Heart left ventricle (tissue), 16 donors: ENCODE results near the gene ARHGAP26. TPM values are rescaled to one million over a fixed set of nuclear protein-coding genes. Genes with fewer than 3 reads are reported as not detected.

Source experiments
- ATAC-seq, 4 donors: fragments of 200-7000 bp; cut with Tn5 transposase; one replicate each; pipeline ENCODE4 v1.9.1; 2020 to 2022; ENCODE audit warnings: moderate library complexity in 4 of 4, mild to moderate bottlenecking in 3 of 4, moderate number of reproducible peaks in 1 of 4
- DNase-seq, 5 donors: peaks; one replicate each; pipeline ENCODE4 v3.0.0-alpha.2; 2020
- H3K27ac ChIP-seq, 12 donors: fragments of 200-600 bp; sonication (generic) in 4 of 12; one replicate each; pipeline versions ENCODE4 v1.5.0 to v1.8.0; 2016 to 2022; ENCODE audit warnings: mild to moderate bottlenecking in 2 of 12
- H3K27me3 ChIP-seq, 9 donors: fragments of 200-600 bp; sonication (generic) in 2 of 9; one replicate each; pipeline versions ENCODE4 v1.5.1 to v1.8.0; 2016 to 2022; ENCODE audit warnings: mild to moderate bottlenecking in 3 of 9
- H3K36me3 ChIP-seq, 9 donors: fragments of 200-600 bp; sonication (generic) in 2 of 9; one replicate each; pipeline versions ENCODE4 v1.5.0 to v1.8.0; 2018 to 2022; ENCODE audit warnings: mild to moderate bottlenecking in 2 of 9
- H3K4me1 ChIP-seq, 12 donors: fragments of 200-600 bp; sonication (generic) in 4 of 12; one replicate each; pipeline versions ENCODE4 v1.5.0 to v1.8.0; 2016 to 2022; ENCODE audit warnings: mild to moderate bottlenecking in 3 of 12
- H3K4me3 ChIP-seq, 12 donors: fragments of 200-600 bp; sonication (generic) in 4 of 12; one replicate each; pipeline versions ENCODE4 v1.5.0 to v1.8.0; 2017 to 2022; ENCODE audit warnings: mild to moderate bottlenecking in 9 of 12, moderate library complexity in 4 of 12
- H3K9me3 ChIP-seq, 12 donors: fragments of 200-600 bp; sonication (generic) in 4 of 12; one replicate each; pipeline versions ENCODE4 v1.5.0 to v1.8.0; 2016 to 2022; ENCODE audit warnings: mild to moderate bottlenecking in 1 of 12
- POLR2A ChIP-seq, 2 donors: fragments of 450-650 bp; IDR thresholded peaks; one replicate each; pipeline ENCODE4 v1.6.1; 2017; ENCODE audit warnings: antibody characterized with exemption in 2 of 2, mild to moderate bottlenecking in 2 of 2, moderate library complexity in 2 of 2
- WGBS, 4 donors: extraction: QIAGEN DNeasy Blood & Tissue Kit in 2 of 4; methylation state at CpG; one replicate each; pipeline versions ENCODE4 v1.1.5 to v1.1.7; 2013 to 2018; 5-methylcytosine and 5-hydroxymethylcytosine counted together
- intact Hi-C, 10 donors: fragments of 100-400 bp; cut with DNase I; formaldehyde crosslinking; loops; one replicate each; pipeline versions ENCODE4 v1.11.1 to v1.14.2; 2022
- polyA plus RNA-seq, 2 donors: library from polyadenylated mRNA; stranded (reverse); fragments of 200-250 nt; gene quantifications; one replicate each; pipeline ENCODE4 v1.2.3, GENCODE V29; 2013
- total RNA-seq, 9 donors: library from RNA; depleted of rRNA in 2 of 9; stranded (reverse); fragments of >200 nt in 2 of 9; fragmentation: NEBNext Ultra II Directional in 3 of 9; extraction: Animal tissue kit (Norgen Biotek cat#: 25700) in 3 of 9; gene quantifications; one replicate each; pipeline versions ENCODE4 v1.1.0 to v1.2.4, GENCODE V29; 2016 to 2023
- TF ChIP-seq, protein P1 (sequence below), 12 donors: fragments of 200-600 bp; sonication (generic) in 4 of 12; IDR thresholded peaks; one replicate each; pipeline versions ENCODE4 v1.5.0 to v1.8.0; 2018 to 2022; ENCODE audit warnings: antibody characterized with exemption in 12 of 12, mild to moderate bottlenecking in 5 of 12
- donor health status: ischemic (EF 13 %, LVEDD 7.1; RV severe dilation, severe dysfunction).
- donor health status: healthy with polysubstance abuse.
- donor health status: DM: no; HTN: yes; CAD: no.
- donor health status: DM: no; HTN: no; CAD: no.
- donor health status: ischemic (EF 25% LVEDD 6.9; RV normal size, moderate dysfunction).
- donor health status: ischemic (EF 25% LVEDD 5.7; RV mildly dilated, moderate dysfunction).
- donor health status: healthy.
- donor health status: DM: yes; HTN: yes; CAD: no.
- donor health status: ischemic (EF 35%, LVEDD 5.7; RV mildly dilated, moderate dysfunction).
- donor health status: nonischemic (EF 11% LVEDD 7.7; RV severe dilation, severe dysfunction).
- donor health status: DM: yes; HTN: yes; CAD: no.
- donor health status: PGD.
- donor health status: ischemic (EF 29% LVEDD 5.4; RV normal size, mild dysfunction).
- donor health status: nonischemic (EF 23%, LVEDD 6.1; RV moderate dilation, normal function).

The ARHGAP26 gene
- total and polyA plus RNA-seq, 11 donors: 11.9 to 52.1 (median 33.7) TPM

DNA sequence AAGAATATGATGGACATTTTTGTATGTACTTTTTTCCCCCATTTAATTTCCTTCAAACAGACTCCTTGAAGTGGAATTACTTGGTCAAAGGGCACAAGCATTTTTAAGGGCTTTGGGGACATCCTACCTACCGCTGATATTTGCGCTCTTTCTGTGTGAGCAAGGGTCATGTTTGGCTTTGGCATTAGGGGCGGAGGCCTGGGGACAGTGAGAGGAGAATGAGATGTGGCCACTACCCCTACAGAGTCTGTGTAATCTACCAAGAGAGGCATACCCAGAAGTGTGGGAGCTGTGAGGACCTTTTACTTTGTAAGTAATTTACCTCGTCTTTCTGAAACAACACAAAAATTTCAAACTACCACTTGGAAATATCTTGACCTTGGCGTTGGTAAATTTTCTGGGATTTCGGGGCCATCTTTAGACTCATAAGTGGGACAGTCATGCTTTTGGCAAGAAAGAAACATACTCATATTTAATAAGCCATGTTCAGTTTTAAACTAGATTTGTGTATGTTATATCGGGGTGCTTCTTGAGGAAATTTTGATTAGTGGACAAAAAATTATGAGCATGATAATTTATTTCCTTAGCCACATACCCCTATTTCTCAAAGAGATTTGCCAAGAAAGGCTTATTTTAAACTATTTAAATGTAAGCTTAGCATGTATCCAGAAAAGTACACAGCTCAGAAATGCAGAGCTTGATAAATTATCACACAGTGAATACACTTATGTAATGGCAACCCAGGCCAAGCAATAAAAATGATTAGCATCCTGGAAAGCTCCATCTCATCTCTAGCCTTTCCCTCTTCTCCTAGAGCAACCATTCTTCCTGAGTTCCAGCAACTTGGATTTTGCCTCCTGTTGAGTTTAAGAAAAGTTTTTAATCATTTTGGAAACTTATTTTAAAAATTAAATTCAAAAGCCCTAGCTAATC lies 63.6 kb downstream of the ARHGAP26 start:
- WGBS, 4 donors: 84 to 99% (median 95%) methylated on average over 7 of the region's 7 CpGs
- intact Hi-C loops: no loop called here

DNA sequence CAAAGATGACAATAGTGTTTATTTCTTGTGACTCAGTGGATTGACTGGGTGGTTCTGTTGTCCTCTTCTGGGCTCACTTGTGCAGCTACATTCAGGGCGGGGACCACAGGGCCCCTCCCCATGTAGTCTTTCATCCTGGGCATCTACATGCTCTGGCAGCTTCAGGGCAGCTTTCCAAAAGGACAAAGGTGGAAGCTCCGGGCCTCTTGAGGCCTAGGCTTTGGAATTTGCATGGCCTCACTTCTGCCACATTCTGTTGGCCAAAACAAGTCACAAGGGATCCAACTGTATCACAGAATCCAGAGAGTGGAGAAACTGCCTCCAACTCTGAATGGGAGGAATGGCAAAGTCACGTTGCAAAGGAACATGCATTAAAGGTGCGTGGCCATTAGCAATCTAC lies 64.3 kb downstream of the ARHGAP26 start:
- no peaks in the 10 kb centered on the region for H3K9me3 ChIP-seq
- intact Hi-C loops: no loop called here
- H3K27ac ChIP-seq: no peak overlapping the region
- DNase-seq (no peak), ATAC-seq (no peak)
- H3K36me3 ChIP-seq: no peaks in the 10 kb centered on the region
- 75 to 86% (median 78%) methylated on average over 4 of the region's 4 CpGs for WGBS, 4 donors
- no peaks in the 10 kb centered on the region for H3K27me3 ChIP-seq
- peaks cover 0 to 66% (median 25%) of the 10 kb centered on the region in 12 donors for H3K4me1 ChIP-seq
- TF ChIP-seq POLR2A (IDR thresholded peaks at IDR 0.05): no peak
- TF ChIP-seq, protein P1, sequence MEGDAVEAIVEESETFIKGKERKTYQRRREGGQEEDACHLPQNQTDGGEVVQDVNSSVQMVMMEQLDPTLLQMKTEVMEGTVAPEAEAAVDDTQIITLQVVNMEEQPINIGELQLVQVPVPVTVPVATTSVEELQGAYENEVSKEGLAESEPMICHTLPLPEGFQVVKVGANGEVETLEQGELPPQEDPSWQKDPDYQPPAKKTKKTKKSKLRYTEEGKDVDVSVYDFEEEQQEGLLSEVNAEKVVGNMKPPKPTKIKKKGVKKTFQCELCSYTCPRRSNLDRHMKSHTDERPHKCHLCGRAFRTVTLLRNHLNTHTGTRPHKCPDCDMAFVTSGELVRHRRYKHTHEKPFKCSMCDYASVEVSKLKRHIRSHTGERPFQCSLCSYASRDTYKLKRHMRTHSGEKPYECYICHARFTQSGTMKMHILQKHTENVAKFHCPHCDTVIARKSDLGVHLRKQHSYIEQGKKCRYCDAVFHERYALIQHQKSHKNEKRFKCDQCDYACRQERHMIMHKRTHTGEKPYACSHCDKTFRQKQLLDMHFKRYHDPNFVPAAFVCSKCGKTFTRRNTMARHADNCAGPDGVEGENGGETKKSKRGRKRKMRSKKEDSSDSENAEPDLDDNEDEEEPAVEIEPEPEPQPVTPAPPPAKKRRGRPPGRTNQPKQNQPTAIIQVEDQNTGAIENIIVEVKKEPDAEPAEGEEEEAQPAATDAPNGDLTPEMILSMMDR (IDR thresholded peaks at IDR 0.05): no peak
- no peak overlapping the region for H3K4me3 ChIP-seq

More for the DNA sequence above, 63.6 kb downstream of the ARHGAP26 start:
- no peak overlapping the region for H3K27ac ChIP-seq
- DNase-seq (no peak), ATAC-seq (no peak)
- H3K36me3 ChIP-seq: no peaks in the 10 kb centered on the region
- H3K9me3 ChIP-seq: no peaks in the 10 kb centered on the region
- no peak overlapping the region for H3K4me3 ChIP-seq
- no peak for TF ChIP-seq POLR2A (IDR thresholded peaks at IDR 0.05)
- peaks cover 0 to 66% (median 29%) of the 10 kb centered on the region in 12 donors for H3K4me1 ChIP-seq
- H3K27me3 ChIP-seq: no peaks in the 10 kb centered on the region

DNA sequence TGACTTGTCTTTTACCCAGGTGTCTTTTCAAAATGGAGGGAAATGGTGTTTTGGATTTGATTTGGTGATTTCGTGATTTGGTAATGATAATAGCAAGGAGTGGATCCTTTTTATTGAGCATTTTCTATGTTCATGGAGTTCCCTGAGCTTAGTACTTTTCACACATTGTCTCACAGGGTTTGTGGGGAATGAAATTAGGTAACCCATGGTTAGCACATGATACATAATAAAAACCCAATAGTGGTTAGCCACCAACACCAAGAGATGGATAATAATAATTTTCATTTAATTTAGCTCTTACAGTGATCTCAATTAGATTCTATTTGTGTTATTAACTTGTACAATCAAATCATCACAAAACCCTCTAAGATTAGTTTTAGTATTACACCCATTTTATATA lies 65.4 kb downstream of the ARHGAP26 start:
- whole genome bisulfite sequencing, 4 donors: 95 to 100% (median 99%) methylated on average over 1 of the region's 1 CpG
- no peaks in the 10 kb centered on the region for H3K9me3 ChIP-seq
- H3K36me3 ChIP-seq: no peaks in the 10 kb centered on the region
- no peak overlapping the region for H3K4me3 ChIP-seq
- DNase-seq (no peak), ATAC-seq (no peak)
- no peaks in the 10 kb centered on the region for H3K27me3 ChIP-seq
- intact Hi-C loops: no loop called here
- TF ChIP-seq, protein P1 (IDR thresholded peaks at IDR 0.05): no peak
- TF ChIP-seq POLR2A (IDR thresholded peaks at IDR 0.05): no peak
- H3K27ac ChIP-seq: no peak overlapping the region
- H3K4me1 ChIP-seq: peaks cover 0 to 66% (median 22%) of the 10 kb centered on the region in 12 donors

DNA sequence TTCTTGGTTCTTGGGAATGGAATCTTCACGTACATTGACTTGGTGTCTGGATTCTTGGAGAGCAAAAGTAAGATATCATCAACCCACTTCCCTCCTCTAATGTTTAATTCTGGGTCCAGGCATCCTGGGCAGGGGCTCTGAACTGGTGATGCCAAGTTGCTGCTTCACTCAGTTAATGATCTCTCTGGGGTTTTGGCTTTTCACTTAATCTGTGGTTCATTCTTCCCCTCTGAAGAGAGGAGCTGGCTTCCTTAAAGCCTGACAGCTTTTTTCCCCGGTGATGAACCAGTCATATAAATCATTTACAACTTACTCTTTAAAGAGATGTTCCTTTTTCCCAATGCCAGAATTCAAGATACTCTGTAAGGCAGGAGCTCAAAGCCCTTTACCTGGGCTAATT lies 65.9 kb downstream of the ARHGAP26 start:
- Histone ChIP-seq H3K36me3 (no peaks in the 10 kb centered on the region), H3K9me3 (no peaks in the 10 kb centered on the region), H3K4me1 (peaks cover 0 to 66% (median 24%) of the 10 kb centered on the region in 12 donors), H3K27me3 (no peaks in the 10 kb centered on the region), H3K27ac (no peak overlapping the region), H3K4me3 (no peak overlapping the region)
- TF ChIP-seq POLR2A (IDR thresholded peaks at IDR 0.05): no peak
- TF ChIP-seq, protein P1 (IDR thresholded peaks at IDR 0.05): no peak
- ATAC-seq (no peak), DNase-seq (no peak)
- intact Hi-C loops: no loop called here
- WGBS, 4 donors: 82 to 93% (median 92%) methylated on average over 2 of the region's 2 CpGs
